CD4-positive, alpha-beta T cell treated with Interleukin-15 for 1 hour (primary cell): ENCODE data around the gene PIWIL1.

ENCODE experiments used
- DNase-seq: peaks from one replicate; pipeline ENCODE4 v3.0.0-alpha.2; 2020

The PIWIL1 gene

GRCh38 chr12:130382818-130383217 is 45.1 kb downstream of the PIWIL1 start:
- DNase-seq = no peak

GRCh38 chr12:130384234-130384633 is 46.5 kb downstream of the PIWIL1 start:
- DNase-seq = no peak

- no peak for DNase-seq
These were observed 47.5 kb downstream of the PIWIL1 start for GRCh38 chr12:130385193-130385592.

GRCh38 chr12:130391186-130391585 is 53.5 kb downstream of the PIWIL1 start:
- DNase-seq = no peak

DNA sequence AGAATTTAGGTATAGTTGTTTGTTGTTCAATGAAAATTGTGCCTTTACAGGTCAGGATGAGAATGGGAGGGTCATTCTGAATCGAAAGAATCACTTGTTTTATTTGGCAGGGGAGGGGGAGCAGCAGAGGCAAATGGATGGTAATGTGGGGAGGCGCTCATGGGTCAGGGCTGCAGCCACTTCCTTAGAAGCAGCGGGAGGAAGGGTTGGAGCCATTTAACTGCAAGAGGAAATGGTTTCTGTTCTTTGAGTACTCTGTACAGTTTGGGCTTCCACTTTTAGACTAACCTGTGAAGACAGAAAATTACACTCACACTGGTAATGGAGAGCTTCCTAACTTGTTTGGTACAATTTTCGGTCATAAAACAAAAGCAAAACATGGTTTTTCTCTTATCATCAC is 57.2 kb downstream of the PIWIL1 start:
- no peak for DNase-seq

- no peak for DNase-seq
These were observed 59.0 kb downstream of the PIWIL1 start for GRCh38 chr12:130396667-130397066.

- no peak for DNase-seq
These were observed 60.6 kb downstream of the PIWIL1 start for GRCh38 chr12:130398100-130398848.

- DNase-seq = no peak
These were observed 64.0 kb downstream of the PIWIL1 start for GRCh38 chr12:130401703-130402102.

DNA sequence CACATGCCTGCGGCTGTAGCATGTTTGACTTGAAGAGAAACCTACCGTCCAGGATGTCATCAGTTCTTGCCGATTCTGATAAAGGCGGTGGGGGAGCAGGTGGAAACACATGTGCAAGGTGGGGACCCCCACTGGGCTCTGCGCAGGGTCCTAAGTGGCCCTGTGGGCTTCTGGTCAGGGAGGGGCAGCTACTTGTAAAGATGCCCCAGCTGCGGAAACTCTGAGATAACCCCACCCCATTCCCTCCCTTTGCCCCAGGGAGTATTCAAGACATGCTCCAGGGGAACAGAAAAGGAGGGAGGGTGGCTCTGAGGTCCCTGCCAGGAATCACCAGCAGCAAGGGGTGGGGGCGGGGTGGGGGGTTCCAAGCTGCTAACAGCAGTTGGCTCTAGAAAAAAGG is 67.6 kb downstream of the PIWIL1 start:
- DNase-seq = no peak

GRCh38 chr12:130412384-130412783 is 74.7 kb downstream of the PIWIL1 start:
- DNase-seq = no peak

- no peak for DNase-seq
These were observed 76.2 kb downstream of the PIWIL1 start for GRCh38 chr12:130413909-130414308.

DNA sequence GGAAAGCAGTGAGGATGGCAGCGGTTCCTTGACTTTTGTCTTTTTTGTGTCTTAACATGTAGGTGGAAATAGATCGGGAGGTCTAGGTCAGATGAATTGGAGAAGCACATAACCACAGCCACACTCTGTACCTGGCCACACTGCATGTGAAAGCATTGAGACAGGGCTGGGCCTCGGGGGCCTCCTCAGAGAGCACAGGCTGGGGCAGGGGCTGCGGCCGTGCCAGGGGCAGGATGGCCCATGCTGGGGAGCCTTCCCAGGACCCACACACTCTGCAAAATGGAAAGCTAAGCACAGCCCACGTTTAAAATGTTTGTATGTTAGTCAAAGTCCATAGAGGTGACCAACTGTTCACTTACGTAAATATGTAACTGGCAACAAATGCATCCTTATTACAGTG is 76.7 kb downstream of the PIWIL1 start:
- no peak for DNase-seq

DNA sequence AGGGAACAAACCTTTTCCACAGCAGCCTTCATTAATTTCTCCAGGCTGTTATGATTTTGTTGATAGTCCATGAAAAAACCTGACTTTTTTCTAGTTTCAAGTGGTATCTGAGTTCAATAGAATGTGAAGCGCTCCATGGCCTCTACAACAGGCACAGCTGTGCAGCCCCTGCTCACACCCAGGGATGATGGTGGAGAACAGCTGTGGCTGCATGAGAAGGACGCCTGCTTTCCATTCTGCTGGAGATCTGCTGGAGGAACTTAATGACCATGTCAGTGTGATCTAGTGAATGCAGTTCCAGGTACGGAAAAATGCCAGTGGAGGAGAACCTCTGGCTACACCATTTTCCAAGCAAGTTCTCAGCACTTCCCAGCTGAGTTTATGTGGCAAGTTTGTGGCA is 80.6 kb downstream of the PIWIL1 start:
- no peak for DNase-seq

- no peak for DNase-seq
These were observed 81.4 kb downstream of the PIWIL1 start for GRCh38 chr12:130419116-130419515.

DNA sequence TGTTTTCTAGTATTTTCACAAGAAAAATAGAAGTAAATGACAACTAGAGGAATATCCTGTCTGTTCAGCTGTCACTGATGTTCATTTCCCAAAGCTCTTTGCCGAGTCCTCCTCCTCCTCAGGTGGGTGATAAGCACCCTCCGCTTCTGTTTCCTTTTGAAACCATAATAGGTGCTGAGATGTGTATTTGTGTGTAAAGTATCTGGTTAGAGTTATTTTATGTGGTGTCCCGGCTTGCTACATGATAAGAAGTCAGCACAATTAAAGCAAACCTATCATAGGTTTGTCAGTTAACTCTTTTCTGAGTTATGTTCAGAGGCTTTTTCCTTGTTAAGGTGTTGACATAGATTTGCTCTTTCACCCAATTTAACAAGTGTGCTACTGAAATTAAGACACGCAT is 82.4 kb downstream of the PIWIL1 start:
- DNase-seq = no peak

- no peak for DNase-seq
These were observed 84.2 kb downstream of the PIWIL1 start for GRCh38 chr12:130421896-130422295.
